T-helper 2 cell (primary cell): ENCODE data around the gene PLEKHA7.
"Not testable (repeated sequence)": the region's sequence is repeated elsewhere in the genome, so short reads cannot be mapped to it uniquely, and the experiment has no call there.

Experiments
- DNase-seq, 5 experiments: peaks; one replicate each; pipeline versions ENCODE4 v3.0.0 to v3.0.0-alpha.2; 2012 to 2022

The PLEKHA7 gene

DNA sequence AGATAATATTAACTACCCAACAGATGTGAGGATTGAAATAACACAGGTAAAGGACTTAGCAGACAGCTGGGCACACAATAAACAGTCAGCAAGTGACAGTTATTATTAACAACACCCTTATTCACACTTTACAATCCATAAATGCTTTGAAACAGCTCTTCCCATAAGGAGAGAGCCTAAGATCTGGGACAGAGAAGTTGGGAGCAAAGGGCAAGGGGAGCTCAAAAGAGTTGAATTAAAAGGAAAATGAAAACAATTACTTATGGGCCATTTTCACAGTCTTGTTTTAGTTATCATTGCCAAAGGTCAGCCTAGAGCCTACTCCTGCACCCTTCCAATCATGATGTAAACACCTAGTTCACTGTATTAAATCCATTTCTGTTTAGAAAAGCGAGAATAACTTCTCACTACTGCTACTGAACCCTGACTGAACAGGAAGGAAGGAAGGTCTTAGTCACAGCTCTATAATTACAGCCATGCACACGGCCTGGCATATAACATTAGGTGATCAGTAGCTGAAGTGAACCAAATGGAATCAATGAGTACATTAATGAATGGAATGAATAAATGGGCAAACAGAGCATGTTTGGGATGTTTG lies 111.3 kb downstream of the PLEKHA7 start:
- DNase-seq = peak in 1 of 5 experiments; percentile 61

DNA sequence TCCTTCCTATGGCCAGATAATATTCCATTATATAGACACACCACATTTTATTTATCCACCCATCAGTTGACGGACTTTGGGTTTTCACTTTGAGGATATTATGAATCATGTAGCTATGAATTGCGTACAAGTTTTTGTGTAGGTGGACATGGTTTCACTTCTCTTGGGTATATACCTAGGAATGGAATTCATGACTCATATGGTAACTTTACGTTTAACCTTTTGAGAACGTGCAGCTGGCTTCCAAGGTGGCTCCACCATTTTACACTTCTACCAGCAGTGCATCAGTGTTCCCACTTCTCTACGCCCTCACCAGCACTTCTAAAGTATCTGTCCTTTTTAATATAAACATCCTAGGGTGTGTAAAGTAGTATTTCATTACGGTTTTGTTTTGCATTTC lies 112.0 kb downstream of the PLEKHA7 start:
- DNase-seq = peak in 1 of 5 experiments; percentile 75

DNA sequence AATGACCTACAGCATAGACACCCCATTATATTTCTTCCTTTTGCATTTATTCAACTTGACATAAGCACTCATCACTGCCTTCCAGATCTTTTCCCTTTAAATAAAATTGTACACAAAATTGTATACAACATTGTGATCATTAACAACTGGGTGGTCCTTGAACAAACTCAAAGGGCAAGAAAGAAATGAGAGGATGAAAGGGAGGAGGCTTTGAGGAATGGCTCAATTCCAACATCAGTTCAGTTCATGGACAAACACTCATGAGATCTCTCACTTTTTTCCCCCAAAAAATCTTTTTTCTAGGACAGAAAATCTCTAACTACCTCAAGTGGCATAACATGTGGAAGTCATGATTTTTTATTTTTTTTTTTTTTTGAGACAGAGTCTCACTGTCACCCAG lies 113.7 kb downstream of the PLEKHA7 start:
- no peak for DNase-seq

DNA sequence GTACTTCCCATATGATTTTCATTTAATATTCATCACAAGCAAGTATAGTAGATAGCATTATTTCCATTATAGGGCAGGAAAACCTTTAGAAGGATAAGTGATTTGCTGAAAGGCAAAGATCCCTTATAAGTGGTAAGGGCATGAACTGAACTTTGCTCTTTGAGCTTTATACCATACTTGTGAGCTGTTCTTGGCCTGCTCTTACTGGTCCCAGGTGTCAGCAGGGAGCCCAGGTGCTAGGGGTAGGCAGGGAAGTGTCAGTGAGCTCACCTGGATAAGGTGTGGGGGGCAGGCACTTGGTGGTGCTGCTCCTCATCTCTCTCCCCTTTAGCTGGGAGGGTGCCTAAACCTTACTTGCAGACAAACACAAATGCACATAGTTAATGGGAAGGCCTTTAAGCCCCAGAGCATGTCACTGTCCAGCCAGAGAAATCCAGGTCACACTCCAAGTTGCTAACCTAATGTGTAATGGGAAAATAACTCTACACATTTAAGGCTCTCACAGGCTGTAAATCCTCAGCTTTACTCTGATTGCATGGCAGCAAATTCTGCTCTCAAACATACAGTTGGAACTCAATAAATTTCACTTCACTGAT lies 114.4 kb downstream of the PLEKHA7 start:
- DNase-seq = no peak

DNA sequence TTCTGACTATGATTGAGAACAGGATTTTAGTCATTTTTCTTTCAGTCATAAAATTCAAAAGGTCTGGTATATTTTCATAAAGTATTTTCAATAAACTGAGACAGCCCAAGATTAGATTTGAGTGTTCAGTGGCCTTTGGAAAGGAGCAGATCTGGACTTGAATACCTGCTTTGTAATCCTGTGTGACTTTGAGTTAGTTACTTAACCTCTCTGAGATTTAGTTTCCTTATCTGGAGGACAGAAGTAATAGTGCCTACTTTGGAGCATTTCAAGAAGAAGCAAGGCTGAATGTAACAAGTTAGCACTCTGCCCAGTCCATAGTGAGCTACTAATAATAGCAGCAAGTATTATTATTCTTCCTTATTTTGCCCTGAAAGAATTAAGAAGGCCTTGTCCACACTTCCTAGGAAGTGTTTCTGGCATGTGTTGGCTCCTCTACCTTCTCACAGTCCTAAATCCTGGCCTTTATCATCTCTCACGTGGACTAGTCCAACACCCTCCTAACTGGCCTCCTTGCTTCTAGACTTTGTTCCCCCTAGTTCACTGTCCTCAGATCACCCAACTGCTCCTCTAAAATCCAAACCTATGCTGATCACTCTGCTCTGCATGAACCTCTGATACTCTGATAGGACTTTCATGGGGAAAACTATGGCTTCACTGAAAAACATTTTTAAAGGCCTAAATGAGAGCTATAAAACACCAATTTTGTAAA lies 115.8 kb downstream of the PLEKHA7 start:
- DNase-seq = no peak

DNA sequence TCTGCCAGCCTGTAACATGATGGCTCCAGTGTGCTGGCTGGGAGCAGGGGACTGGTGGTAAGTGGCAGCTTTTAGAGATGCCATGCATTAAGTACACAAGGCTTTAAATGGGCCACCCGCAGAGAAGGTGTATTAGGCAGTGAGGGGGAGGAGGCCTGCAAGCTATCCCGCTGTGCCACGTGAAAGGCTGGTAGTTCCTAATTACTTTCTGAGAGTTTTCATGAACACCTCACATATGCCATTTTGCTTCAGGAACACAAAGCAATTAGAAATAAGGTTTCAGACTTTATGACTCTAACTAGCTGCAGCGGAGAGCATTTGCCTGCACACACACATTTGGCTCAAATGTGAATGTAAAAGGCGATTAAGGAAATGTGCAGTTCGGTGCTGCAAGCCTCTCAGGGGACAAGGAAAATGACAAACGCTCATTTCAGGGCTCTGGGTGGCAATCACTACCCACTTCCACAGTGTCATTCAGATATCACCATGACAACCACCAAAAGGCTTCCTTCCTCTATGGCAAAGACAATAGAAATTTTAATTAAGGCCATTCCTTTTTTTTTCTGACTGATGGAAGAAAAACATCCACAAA lies 116.6 kb downstream of the PLEKHA7 start:
- no peak for DNase-seq

DNA sequence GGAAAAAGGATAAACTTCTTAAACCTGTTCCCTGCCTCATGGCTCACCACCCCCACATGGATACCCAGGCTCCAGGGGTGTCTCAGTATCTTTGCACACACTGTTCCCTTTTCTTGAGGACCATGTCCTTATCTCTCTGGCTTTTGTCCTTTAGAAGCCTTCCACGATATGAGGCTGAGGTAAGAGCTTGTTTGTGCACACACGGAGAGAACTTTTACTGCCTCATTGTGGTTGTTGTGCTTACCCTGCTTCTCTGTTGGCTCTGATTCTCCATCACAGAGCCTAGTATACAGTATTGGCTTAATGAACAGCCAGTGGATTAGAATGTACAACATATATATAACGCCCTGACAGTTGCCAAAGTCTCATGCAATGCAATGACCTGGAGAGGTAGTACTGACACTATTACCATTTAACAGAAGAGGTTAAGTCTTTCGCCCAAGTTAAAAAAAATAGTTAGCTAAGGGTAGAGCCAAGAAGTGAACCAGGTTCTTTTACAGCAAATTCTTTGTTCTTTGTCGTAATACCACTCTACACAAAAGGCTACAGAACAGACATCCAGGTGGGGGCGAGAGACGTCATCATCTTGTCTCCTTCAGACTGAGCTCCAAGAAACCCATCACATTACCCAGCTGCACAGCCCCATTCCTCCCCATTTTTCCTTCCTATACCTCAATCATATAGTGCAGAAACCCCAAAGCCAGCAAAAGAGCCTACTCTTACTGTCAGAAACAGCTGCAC lies 117.3 kb downstream of the PLEKHA7 start:
- DNase-seq = no peak

DNA sequence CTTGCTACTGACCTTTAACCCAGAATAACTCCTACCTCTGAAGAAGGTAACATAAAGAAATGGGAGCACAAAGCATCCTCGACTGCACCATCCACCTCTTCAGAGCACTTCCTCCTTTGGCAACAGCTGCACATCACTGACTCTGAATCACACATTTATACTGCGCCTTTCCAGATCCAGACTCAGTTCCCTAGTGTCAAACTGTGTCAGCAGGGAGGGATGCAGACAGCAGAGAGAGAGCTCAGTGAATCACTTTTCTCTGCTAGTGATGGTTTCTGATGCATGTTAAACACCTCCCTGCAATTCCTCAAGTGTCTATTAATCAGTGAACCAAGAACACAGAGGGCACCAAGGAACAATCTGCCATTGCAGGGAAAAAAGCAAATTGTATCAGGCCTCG lies 118.9 kb downstream of the PLEKHA7 start:
- DNase-seq = no peak

DNA sequence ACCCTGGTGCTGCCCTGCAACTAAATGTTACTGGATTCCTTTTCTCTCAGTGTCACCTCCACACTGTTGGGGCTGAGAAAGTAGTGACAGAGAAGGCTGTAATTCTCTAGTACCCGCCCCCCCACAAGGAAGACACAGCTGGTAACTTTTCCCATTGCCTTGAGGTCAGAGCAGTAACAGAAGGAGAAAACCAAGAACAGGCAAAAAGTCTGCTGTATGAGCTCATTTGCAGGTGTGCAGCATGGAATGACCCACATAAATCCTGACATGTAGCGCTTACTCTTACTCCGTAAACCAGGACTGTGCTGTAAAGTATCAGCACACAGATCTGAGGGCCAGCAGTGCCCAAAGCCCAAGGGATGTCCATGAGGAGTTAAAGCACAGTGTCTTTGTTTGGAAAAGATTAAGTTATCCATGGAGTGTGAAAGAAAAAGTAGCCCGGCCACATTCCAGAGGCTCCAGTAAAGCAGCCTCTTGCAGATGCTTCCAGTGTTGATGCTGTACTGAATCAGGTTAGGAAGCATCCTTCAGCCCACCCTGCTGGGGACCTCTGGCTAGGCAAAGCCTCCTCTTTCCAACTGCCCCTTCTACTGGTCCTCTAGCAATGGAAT lies 120.7 kb downstream of the PLEKHA7 start:
- DNase-seq = no peak

DNA sequence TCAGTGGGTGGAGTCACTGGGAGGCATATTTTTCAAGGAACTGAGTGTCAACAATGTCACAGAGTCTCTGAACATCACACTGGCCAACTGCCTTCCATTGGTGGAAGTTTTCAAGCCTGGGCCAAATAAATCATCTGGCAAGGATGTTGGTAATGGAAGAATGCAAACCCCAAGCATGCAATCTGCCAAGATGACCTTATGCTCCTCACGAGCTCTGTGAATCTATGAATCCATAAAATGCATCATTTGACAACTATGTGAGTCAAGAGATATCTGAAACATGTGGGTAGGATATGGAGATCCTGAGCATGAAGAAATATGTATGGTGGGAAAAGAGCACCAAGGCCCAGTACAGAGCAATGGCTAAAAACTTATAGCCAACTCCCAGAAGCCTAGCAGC lies 122.2 kb downstream of the PLEKHA7 start:
- no peak for DNase-seq

DNA sequence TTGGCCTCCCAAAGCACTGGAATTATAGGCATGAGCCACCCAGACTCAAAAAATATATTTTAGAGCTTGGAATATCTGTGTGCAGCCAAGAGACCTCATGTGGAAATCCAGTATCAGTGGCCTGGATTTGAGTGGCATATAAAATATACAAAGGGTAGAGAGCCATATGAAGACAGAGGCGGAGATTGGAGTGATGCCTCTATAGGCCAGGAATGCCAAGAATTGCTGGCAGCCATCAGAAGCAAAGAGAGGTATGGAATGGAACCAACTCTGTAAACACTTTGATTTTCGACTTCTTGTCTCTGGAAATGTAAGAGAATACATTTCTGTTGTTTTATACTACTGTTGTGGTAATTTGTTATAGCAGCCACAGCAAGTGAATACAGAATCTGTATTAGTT lies 123.0 kb downstream of the PLEKHA7 start:
- DNase-seq = no peak

DNA sequence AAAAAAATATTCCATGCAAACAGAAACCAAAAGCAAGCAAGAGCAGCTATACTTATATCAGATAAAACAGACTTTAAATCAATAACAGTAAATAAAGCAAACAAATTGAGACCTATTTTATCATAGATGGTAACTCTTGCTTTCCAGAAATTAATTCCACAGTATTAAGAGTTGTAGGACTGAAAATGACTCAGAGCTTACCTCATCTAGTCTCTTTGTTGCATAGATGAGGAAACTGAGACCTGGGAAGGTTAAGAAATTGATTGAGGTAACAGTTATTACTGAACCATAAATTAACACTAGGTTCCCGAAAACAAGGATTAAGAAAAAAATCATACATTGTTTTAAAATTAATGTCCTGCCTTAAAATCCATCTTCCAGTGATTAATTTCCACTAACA lies 123.8 kb downstream of the PLEKHA7 start:
- no peak for DNase-seq

DNA sequence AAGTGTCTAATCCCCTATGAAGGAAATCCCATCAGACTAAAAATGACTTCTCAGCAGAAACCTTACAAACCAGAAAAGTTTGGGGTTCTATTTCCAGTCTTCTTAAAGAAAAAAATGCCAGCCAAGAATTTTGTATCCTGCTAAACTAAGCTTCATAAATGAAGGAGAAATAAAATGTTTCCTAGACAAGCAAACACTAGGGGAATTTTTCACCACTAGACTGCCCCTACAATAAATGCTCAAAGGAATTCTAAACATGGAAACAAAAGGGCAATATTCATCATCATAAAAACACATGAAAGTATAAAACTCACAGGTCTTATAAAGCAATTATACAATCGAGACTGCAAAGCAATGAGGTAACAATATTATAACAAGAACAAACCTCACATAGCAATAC lies 124.3 kb downstream of the PLEKHA7 start:
- DNase-seq = no peak

DNA sequence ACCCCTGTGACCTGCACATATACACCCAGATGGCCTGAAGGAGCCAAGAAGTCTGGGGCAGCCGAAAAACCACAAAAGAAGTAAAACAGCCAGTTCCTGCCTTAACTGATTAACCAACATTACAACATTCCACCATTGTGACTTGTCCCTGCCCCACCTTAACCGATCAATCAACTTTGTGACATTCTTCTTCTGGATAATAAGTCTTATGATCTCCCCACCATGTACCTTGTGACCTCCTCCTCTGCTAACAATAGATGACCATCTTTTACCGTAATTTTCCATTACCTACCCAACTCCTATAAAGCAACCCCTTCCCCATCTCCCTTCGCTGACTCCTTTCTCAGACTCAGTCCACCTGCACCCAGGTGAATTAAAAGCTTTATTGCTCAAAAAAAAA lies 125.2 kb downstream of the PLEKHA7 start:
- DNase-seq = not testable (repeated sequence)

DNA sequence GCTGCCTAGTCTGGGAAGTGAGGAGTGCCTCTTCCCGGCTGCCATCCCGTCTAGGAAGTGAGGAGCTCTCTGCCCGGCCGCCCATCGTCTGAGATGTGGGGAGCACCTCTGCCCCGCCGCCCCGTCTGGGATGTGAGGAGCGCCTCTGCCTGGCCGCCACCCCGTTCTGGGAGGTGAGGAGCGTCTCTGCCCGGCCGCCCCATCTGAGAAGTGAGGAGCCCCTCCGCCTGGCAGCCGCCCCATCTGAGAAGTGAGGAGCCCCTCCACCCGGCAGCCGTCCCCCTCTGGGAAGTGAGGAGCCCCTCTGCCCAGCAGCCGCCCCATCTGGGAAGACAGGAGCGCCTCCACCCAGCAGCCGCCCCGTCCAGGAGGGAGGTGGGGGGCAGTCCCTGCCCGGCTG lies 126.3 kb downstream of the PLEKHA7 start:
- not testable (repeated sequence) for DNase-seq

DNA sequence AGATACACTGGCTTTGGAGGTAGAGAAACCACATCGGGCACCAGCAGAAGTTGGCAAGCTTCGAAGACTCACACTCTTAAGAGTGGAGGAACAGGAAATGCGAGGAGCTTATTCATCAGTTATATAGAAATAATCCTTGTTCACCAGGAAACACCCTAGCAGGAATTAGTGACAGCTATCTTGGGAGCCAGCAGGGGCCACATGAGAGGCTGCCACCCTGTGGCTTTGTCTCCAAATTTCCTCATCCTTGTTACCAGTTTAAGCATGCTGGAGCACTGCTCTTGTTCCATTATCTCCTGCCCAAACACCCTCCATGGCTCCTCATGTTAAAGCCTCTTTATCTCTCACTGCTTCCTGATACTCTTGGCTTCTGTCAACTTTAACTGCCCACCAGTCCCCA lies 131.0 kb downstream of the PLEKHA7 start:
- DNase-seq = no peak

DNA sequence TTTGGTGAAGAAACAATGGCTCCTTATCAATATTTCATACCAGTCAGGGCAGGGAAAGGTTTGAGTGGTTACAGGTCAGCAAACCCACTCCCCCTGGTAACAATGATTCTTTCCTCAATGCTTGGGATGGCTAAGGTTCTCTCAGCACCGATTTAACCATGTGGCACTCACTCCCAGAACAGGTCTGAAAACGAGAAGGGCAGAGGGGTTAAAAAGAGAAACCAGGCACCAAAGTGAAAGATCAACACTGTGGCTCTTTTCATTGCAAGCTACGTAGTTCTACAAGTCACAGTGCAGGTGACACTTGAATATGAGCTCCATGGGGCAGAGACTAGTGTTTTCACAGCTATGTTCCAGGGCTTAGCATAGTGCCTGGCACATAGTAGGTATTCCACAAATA lies 132.4 kb downstream of the PLEKHA7 start:
- DNase-seq = no peak

DNA sequence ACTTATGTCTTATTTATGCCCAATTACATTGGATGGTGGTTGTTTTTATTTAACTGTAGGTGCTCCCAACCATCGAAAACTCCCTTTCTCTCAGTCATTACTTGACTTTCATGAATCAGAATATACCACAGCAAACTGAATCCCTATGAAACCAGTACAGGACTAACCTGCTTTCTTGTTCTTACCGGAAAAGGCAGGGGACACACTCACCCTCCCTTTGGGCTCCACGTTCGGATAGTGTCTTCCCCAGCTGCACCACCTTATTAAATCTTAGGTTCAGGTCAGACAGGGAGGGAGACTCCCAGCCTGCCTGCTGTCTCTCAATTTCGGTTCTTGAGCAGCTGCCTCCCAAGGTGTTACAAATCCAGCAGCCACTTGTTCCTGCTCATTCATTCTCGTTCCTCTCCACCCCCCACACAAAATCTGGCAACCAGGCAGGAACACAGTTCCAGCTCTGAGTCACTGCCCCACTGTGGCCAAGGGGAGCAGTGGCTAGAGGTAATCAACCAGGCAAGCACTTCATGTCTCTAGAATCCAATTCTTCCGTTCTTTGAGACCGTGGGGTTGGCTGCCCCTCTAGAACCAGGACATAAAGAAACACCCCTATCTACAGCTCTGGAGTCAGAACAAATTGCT lies 133.0 kb downstream of the PLEKHA7 start:
- DNase-seq = no peak

DNA sequence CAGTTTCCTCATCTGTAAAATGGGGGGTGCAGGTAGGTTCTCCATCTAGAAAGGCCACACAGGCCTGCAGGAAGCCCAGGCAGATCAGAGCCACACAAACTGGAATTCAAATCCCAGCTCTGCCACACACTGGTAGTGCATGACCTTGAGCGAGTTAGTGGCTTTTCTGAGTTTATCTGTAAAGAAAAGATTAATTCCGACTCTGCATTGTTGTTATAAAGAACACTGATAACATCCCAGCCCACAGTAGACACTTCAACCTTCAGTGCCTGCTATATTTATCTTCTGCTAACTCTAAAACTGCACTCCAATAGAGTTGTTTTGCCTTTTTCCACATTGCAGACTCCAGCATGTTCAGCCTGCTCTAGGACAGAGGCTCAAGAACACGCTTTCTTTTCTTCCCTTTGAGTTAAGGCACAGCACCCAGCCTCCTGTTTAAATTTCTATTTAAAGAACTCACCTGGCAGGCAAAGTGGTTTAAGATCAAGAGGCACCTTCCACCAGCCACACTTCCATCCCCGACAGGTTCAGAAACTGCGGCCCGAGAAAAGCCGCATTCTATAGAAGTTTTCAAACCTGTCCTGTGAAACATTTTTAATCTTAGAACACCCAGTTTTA lies 133.9 kb downstream of the PLEKHA7 start:
- DNase-seq = no peak

DNA sequence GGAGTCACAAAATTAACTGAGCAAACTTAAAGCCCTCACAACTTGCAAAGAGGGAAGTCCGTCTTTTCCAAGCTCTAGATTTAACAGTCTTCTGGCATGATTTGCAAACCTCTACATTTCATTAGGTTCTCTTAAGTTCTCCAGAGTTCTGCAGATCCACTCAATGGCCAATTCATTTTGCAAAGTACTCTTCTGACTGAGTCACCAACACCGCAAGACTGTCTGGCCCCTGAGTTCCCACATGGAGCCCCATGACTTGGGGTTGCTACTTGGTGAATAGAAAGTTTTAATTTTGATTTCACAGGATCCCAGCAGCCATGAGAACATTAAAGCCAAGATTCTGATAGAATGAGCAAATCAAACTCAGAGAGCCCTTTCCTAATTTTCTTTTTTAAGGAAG lies 134.5 kb downstream of the PLEKHA7 start:
- no peak for DNase-seq

DNA sequence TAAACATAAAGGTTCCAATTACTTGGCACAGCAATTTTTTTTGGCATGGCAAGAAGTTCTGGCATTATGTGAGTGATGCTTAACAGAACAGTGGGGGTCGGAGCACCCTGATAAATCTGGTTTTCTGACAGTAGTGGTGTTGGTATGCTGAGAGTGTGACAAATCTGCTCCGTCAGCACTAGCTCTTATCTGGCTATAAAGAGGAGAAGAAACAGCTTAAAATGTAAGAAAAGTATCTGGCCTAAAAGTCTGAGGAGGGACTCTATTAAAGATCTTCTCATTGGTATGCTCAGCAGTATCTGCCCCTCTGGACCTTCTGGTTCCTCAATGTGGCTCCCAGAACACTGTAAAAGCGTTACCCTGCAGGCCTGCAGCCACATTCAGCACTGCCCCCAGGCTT lies 137.4 kb downstream of the PLEKHA7 start:
- DNase-seq = no peak
